ENCODE data around the gene AGR2.

AGR2 gene

DNA sequence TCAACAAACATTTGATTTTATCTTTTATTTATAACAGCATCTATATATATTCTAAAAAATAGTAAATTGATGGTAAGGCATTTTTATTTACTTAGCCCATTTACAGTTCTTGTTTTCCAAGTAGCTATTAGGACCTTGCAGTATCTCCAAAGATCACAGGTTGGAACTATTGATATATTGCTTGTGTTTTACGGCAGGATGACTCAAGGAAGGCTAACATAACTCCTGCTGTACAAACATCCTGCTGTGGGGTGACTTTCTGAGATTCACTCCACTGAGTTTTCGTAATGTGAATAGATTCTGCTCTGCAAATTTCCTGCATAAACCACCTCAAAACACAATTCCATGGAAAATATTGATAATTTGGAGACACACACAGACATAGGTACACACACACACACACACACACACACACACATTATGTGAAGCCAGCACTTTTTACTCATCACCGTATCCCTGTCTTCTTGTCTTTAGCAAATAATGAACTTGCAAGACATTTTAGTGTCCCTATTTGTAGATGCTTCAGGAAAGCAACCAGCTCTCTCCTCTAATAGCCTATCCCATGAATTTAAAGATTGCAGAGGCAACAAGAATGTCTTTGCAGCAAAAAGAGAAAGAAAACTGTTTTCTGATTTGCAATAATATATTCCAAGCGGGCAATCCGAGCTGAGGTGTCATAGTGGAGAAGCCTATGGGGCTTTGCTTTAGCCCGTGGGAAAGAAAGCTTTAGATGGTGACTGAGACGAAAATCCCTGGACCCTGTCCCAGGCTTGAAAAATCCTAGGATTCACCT is 722 bp downstream of the AGR2 start:
- TF ChIP-seq, protein P1, sequence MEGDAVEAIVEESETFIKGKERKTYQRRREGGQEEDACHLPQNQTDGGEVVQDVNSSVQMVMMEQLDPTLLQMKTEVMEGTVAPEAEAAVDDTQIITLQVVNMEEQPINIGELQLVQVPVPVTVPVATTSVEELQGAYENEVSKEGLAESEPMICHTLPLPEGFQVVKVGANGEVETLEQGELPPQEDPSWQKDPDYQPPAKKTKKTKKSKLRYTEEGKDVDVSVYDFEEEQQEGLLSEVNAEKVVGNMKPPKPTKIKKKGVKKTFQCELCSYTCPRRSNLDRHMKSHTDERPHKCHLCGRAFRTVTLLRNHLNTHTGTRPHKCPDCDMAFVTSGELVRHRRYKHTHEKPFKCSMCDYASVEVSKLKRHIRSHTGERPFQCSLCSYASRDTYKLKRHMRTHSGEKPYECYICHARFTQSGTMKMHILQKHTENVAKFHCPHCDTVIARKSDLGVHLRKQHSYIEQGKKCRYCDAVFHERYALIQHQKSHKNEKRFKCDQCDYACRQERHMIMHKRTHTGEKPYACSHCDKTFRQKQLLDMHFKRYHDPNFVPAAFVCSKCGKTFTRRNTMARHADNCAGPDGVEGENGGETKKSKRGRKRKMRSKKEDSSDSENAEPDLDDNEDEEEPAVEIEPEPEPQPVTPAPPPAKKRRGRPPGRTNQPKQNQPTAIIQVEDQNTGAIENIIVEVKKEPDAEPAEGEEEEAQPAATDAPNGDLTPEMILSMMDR (IDR thresholded peaks at IDR 0.05; ENCODE audit: low read depth, low read length, missing control alignments): no peak
- DNase-seq (ENCODE audit: extremely low read depth, low read depth): no peak
- no peak overlapping the region for H3K4me3 ChIP-seq (replicated peaks; ENCODE audit: low read depth, low read length)

DNA sequence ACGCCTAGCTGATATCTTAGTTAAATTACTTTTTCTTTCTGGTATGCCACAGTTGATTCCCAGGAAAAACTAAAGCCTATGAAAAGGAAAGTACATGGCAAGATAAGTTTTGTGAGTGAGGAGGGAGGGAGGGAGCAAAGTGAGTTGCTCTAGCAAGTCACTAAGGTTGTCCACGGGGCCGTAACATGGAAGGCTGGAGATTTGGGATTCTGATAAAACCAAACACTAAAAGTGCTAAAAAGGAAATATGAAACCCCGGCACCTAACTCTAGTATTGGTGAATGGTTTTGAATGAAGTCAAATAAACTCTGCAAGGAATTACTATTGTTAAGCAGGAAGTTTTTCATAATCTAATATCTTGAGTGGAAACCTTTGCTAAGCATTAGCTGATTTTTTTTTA is 1.7 kb downstream of the AGR2 start:
- H3K4me3 ChIP-seq (replicated peaks; ENCODE audit: low read depth, low read length): no peak overlapping the region
- no peak for DNase-seq (ENCODE audit: extremely low read depth, low read depth)
- TF ChIP-seq, protein P1 (IDR thresholded peaks at IDR 0.05; ENCODE audit: low read depth, low read length, missing control alignments): no peak

DNA sequence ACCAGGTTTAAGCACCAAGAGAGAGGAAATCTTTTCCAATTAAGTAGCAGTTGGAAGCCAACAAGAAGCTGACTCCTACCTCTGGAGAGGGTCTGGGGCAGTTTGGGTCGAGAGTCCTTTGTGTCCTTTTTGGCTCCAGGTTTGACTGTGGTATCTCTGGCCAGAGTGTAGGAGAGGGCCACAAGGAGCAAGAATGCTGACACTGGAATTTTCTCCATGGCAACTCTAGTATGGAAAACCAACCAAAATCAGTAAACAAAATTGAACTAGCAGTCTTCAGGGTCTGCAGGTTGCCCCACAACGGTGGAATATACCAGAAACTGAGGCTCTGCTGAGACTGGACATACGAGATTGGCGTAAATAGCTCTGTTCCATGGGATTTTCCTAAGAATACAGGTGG is 3.2 kb downstream of the AGR2 start:
- TF ChIP-seq, protein P1 (IDR thresholded peaks at IDR 0.05; ENCODE audit: low read depth, low read length, missing control alignments): no peak

DNA sequence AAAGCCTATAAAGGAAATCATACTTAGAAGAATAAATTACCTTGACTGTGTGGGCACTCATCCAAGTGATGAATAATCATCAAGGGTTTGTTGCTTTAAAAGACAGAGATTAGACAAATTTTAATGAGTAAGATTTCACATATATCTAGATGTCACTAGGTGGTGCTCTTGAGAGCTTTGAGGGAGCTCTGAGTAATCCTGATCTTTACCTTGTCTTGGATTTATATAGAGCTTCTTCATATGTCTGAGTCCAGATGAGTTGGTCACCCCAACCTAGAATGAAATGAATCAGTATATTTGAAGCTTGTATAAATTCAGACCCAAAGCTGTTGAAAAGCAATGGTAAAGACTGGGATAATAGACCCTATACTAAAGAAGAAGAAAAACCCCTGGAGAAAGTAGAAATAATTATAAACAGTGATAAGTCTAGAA is 3.7 kb downstream of the AGR2 start:
- no peak overlapping the region for H3K4me3 ChIP-seq (replicated peaks; ENCODE audit: low read depth, low read length)
- TF ChIP-seq, protein P1 (IDR thresholded peaks at IDR 0.05; ENCODE audit: low read depth, low read length, missing control alignments): peak; percentile 42
- DNase-seq (ENCODE audit: extremely low read depth, low read depth): peak; percentile 62

More for the DNA sequence above, 3.2 kb downstream of the AGR2 start:
- H3K4me3 ChIP-seq (replicated peaks; ENCODE audit: low read depth, low read length): no peak overlapping the region
- DNase-seq (ENCODE audit: extremely low read depth, low read depth): no peak

DNA sequence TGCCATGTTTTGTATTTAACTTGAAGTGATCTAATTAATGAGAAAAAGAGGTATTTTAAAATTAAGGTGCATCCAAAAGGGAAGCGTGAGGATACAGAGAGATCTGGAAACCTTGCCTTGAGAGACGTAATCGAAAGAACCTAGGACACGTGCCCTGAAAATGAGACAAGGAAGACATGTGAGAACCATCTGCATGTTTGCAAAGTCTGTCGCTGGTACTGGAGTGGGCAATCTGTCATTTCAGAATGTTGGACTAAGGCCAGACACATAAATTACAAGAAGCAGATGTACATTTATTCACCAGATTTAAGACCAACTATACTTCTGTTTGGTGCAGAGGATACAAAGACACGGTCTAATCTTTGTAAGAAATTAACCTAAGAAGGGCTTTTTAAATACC is 9.2 kb downstream of the AGR2 start:
- DNase-seq (ENCODE audit: extremely low read depth, low read depth): peak; percentile 37
- H3K4me3 ChIP-seq (replicated peaks; ENCODE audit: low read depth, low read length): no peak overlapping the region
- TF ChIP-seq, protein P1 (IDR thresholded peaks at IDR 0.05; ENCODE audit: low read depth, low read length, missing control alignments): no peak

DNA sequence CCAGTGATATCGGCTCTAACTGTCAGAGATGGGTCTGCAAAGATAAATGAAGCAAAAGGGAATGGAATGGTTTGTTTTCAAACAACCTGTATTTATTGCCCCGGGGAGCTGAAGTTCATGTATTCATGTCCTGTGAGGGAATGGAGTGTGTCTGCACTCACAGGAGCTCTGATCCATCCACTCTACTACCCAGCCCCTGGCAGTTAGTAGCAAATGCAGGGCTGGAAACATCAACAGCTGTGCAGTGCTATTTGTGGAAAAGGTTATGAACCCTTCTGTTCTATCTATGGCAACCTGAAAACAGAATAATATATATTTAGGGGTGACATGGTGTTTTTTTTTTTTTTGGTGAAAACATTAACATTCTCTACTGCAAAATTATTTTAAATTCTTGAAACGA is 9.8 kb downstream of the AGR2 start:
- no peak overlapping the region for H3K4me3 ChIP-seq (replicated peaks; ENCODE audit: low read depth, low read length)
- no peak for DNase-seq (ENCODE audit: extremely low read depth, low read depth)
- TF ChIP-seq, protein P1 (IDR thresholded peaks at IDR 0.05; ENCODE audit: low read depth, low read length, missing control alignments): no peak
